Measurements from ENCODE around the gene IQCF6. TPM values are rescaled to one million over a fixed set of nuclear protein-coding genes. Genes with fewer than 3 reads are reported as not detected.
"Not testable (repeated sequence)": the region's sequence is repeated elsewhere in the genome, so short reads cannot be mapped to it uniquely, and the experiment has no call there.

Gene IQCF6
- total RNA-seq, 1 donor from 2014 or later, result not detected

- no peak for DNase-seq (ENCODE audit: low read depth)
These were observed 5.4 kb downstream of the IQCF6 start for GRCh38 chr3:51773529-51774056.

- no peak for DNase-seq (ENCODE audit: low read depth)
These were observed 19.8 kb downstream of the IQCF6 start for GRCh38 chr3:51759203-51759602.

- DNase-seq (ENCODE audit: low read depth), result peak; percentile 6
These were observed 25.0 kb downstream of the IQCF6 start for GRCh38 chr3:51753763-51754750.

GRCh38 chr3:51751287-51751686, 27.8 kb downstream of the IQCF6 start:
- no peak for DNase-seq (ENCODE audit: low read depth)

GRCh38 chr3:51750878-51751277, 28.2 kb downstream of the IQCF6 start:
- no peak for DNase-seq (ENCODE audit: low read depth)

- DNase-seq (ENCODE audit: low read depth), result no peak
These were observed 30.7 kb downstream of the IQCF6 start for GRCh38 chr3:51748327-51748726.

- no peak for DNase-seq (ENCODE audit: low read depth)
These were observed 31.2 kb downstream of the IQCF6 start for GRCh38 chr3:51747840-51748239.

GRCh38 chr3:51742978-51743377, 36.1 kb downstream of the IQCF6 start:
- not testable (repeated sequence) for DNase-seq (ENCODE audit: low read depth)

GRCh38 chr3:51742320-51742719, 36.7 kb downstream of the IQCF6 start:
- not testable (repeated sequence) for DNase-seq (ENCODE audit: low read depth)

- DNase-seq (ENCODE audit: low read depth), result no peak
These were observed 39.9 kb downstream of the IQCF6 start for GRCh38 chr3:51739110-51739509.

GRCh38 chr3:51735950-51736349, 43.1 kb downstream of the IQCF6 start:
- DNase-seq (ENCODE audit: low read depth), result no peak

GRCh38 chr3:51735039-51735438, 44.0 kb downstream of the IQCF6 start:
- DNase-seq (ENCODE audit: low read depth), result no peak

- DNase-seq (ENCODE audit: low read depth), result no peak
These were observed 44.5 kb downstream of the IQCF6 start for GRCh38 chr3:51734572-51734907.

GRCh38 chr3:51733859-51734571, 45.0 kb downstream of the IQCF6 start:
- no peak for DNase-seq (ENCODE audit: low read depth)

- no peak for DNase-seq (ENCODE audit: low read depth)
These were observed 49.9 kb downstream of the IQCF6 start for GRCh38 chr3:51729042-51729633.

Other genes starting within 250 kb of the IQCF6 start
- 9.6 and 20.3 TPM in 2 replicates for gene RAD54L2, start 240.5 kb downstream of the IQCF6 start, total RNA-seq
- gene TEX264, start 108.0 kb downstream of the IQCF6 start, total RNA-seq, result 47.2 and 71.1 TPM in 2 replicates
- gene GRM2, start 72.2 kb downstream of the IQCF6 start, total RNA-seq, result 0.05 TPM in 1 of 2 replicates, not detected in the other
- not detected in 2 replicates for gene IQCF2, start 82.4 kb upstream of the IQCF6 start, total RNA-seq
- gene IQCF5, start 96.4 kb upstream of the IQCF6 start, total RNA-seq, result not detected in 2 replicates
- gene IQCF1, start 124.1 kb upstream of the IQCF6 start, total RNA-seq, result not detected in 2 replicates
- gene RRP9, start 162.7 kb upstream of the IQCF6 start, total RNA-seq, result 17.1 and 37.5 TPM in 2 replicates
- 49.8 and 58.4 TPM in 2 replicates for gene PARP3, start 163.1 kb upstream of the IQCF6 start, total RNA-seq
- not detected in 2 replicates for gene GPR62, start 176.1 kb upstream of the IQCF6 start, total RNA-seq
- 51.7 and 69.4 TPM in 2 replicates for gene PCBP4, start 188.2 kb upstream of the IQCF6 start, total RNA-seq
- 22.2 and 22.7 TPM in 2 replicates for gene ABHD14B, start 194.8 kb upstream of the IQCF6 start, total RNA-seq
- 8.7 and 16.3 TPM in 2 replicates for gene ABHD14A, start 195.8 kb upstream of the IQCF6 start, total RNA-seq
- gene ACY1, start 204.3 kb upstream of the IQCF6 start, total RNA-seq, result 53.1 and 140 TPM in 2 replicates
- gene RPL29, start 216.7 kb upstream of the IQCF6 start, total RNA-seq, result 846 and 1,109 TPM in 2 replicates